ENCODE measurements around the gene FBXO17. TPM values are rescaled to one million over a fixed set of nuclear protein-coding genes. Genes with fewer than 3 reads are reported as not detected.
"Not testable (repeated sequence)": the region's sequence is repeated elsewhere in the genome, so short reads cannot be mapped to it uniquely, and the experiment has no call there.

FBXO17 gene
- total RNA-seq, 2 experiments from 2014 or later, result not detected

DNA sequence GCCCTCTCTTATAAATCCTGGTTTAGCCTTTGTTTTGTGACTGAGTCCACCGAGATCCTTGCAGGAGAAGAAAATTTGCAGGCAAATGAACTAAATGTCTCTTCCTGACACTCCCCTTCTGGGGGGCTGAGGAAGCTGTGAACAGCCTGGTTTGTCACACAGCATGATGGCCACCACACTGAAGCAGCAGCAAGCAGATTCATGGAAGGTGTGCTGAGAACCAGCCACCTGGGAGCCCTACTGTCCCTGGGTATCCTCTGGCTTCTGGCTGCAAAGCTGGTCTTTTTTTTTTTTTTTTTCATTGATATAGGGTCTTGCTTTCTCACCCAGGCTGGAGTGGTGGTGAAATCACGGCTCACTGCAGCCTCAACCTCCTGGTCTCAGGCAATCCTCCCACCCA is 33.6 kb downstream of the FBXO17 start:
- Histone ChIP-seq H3K27me3 (ENCODE audit: control insufficient read depth in 1 of 2, insufficient read depth in 2 of 2, low read length in 2 of 2) (no peaks in the 10 kb centered on the region), H3K4me3 (ENCODE audit: low read length) (no peak overlapping the region), H3K9me3 (ENCODE audit: control insufficient read depth in 1 of 2, insufficient read depth in 1 of 2, low read length in 2 of 2) (no peaks in the 10 kb centered on the region), H3K36me3 (ENCODE audit: insufficient read depth, low read length) (no peaks in the 10 kb centered on the region), H3K27ac (ENCODE audit: low read depth in 1 of 2, low read length in 2 of 2) (no peak overlapping the region), H3K4me1 (ENCODE audit: insufficient read depth, low read length) (peaks cover 10% of the 10 kb centered on the region)
- no peaks in the 10 kb centered on the region for H3K27me3 Mint-ChIP-seq
- ATAC-seq (ENCODE audit: poor library complexity) (no peak), DNase-seq (no peak)
- ChIA-PET CTCF (no interaction called here), POLR2A (no interaction called here)
- peak overlapping the region; percentile 15 for H3K4me3 Mint-ChIP-seq
- no peaks in the 10 kb centered on the region for H3K9me3 Mint-ChIP-seq
- intact Hi-C loops (cut with DNase I, micrococcal nuclease), result no loop called here
- peaks cover 27% of the 10 kb centered on the region for H3K4me1 Mint-ChIP-seq (ENCODE audit: low read depth)
- no peak overlapping the region for H3K27ac Mint-ChIP-seq
- H3K36me3 Mint-ChIP-seq (ENCODE audit: low read depth), result no peaks in the 10 kb centered on the region
- TF ChIP-seq CTCF (IDR thresholded peaks at IDR 0.05), result no peak

DNA sequence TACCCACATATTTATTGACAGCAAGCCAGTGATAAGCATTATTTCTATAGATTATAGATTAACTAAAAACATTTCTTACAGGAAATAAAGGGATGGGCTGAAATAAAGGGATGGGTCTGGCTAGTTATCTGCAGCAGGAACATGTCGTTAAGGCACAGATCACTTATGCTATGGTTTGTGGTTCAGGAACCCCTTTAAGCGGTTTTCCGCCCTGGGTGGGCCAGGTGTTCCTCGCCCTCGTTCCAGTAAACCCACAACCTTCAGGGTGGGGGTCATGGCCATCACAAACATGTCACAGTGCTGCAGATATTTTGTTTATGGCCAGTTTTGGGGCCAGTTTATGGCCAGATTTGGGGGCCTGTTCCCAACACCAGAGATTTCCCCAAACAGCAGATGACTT is 34.1 kb downstream of the FBXO17 start:
- intact Hi-C loops (cut with DNase I, micrococcal nuclease); H3K36me3 ChIP-seq (ENCODE audit: insufficient read depth, low read length); H3K27ac Mint-ChIP-seq; H3K27me3 ChIP-seq (ENCODE audit: control insufficient read depth in 1 of 2, insufficient read depth in 2 of 2, low read length in 2 of 2); ATAC-seq (ENCODE audit: poor library complexity); H3K27me3 Mint-ChIP-seq; H3K4me3 ChIP-seq (ENCODE audit: low read length); H3K27ac ChIP-seq (ENCODE audit: low read depth in 1 of 2, low read length in 2 of 2); H3K9me3 ChIP-seq (ENCODE audit: control insufficient read depth in 1 of 2, insufficient read depth in 1 of 2, low read length in 2 of 2); DNase-seq; H3K4me3 Mint-ChIP-seq; H3K36me3 Mint-ChIP-seq (ENCODE audit: low read depth); CTCF ChIA-PET; POLR2A ChIA-PET; H3K9me3 Mint-ChIP-seq: not testable (repeated sequence)
- H3K4me1 ChIP-seq (ENCODE audit: insufficient read depth, low read length), result peaks cover 10% of the 10 kb centered on the region
- peaks cover 27% of the 10 kb centered on the region for H3K4me1 Mint-ChIP-seq (ENCODE audit: low read depth)

DNA sequence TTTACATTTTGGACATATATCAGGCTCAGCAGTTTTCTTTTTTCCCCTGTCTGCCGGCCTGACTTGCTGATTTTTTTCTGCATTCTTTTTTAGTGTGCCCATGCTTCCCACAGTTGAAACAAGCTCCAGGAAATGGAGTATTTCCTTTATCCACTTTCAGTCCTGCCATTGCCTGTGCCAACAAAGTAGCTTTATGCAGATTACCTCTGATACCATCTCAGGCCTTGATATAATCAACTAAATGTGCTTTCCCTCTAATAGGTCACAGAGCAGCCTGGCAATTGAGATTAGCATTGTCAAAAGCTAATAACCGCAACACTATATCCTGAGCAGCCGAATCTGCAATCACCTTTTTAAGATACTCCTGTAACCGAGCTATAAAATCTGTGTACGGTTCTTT is 35.6 kb downstream of the FBXO17 start:
- no peak overlapping the region for H3K27ac Mint-ChIP-seq
- POLR2A ChIA-PET, result no interaction called here

More for the DNA sequence above, 35.6 kb downstream of the FBXO17 start:
- no peaks in the 10 kb centered on the region for H3K9me3 Mint-ChIP-seq
- H3K4me1 ChIP-seq (ENCODE audit: insufficient read depth, low read length), result peaks cover 10% of the 10 kb centered on the region
- no peaks in the 10 kb centered on the region for H3K27me3 ChIP-seq (ENCODE audit: control insufficient read depth in 1 of 2, insufficient read depth in 2 of 2, low read length in 2 of 2)
- H3K36me3 ChIP-seq (ENCODE audit: insufficient read depth, low read length), result no peaks in the 10 kb centered on the region
- peaks cover 2% of the 10 kb centered on the region for H3K36me3 Mint-ChIP-seq (ENCODE audit: low read depth)
- ATAC-seq (ENCODE audit: poor library complexity) (no peak), DNase-seq (no peak)
- intact Hi-C loops (cut with DNase I, micrococcal nuclease), result loop anchor here in 1 of 2 experiments (10.0 kb wide), 1 partner anchor 1035 kb away; the partner anchor contains the start of genes SIPA1L3 and WDR87
- H3K27ac ChIP-seq (ENCODE audit: low read depth in 1 of 2, low read length in 2 of 2), result no peak overlapping the region
- H3K4me1 Mint-ChIP-seq (ENCODE audit: low read depth), result peaks cover 27% of the 10 kb centered on the region
- peaks cover 2 to 5% of the 10 kb centered on the region in 2 experiments for H3K9me3 ChIP-seq (ENCODE audit: control insufficient read depth in 1 of 2, insufficient read depth in 1 of 2, low read length in 2 of 2)
- no peak overlapping the region for H3K4me3 Mint-ChIP-seq
- TF ChIP-seq CTCF (IDR thresholded peaks at IDR 0.05), result no peak
- no peak overlapping the region for H3K4me3 ChIP-seq (ENCODE audit: low read length)
- H3K27me3 Mint-ChIP-seq, result no peaks in the 10 kb centered on the region
- CTCF ChIA-PET, result interaction anchor here (1.6 kb wide), 1 partner anchor 10 kb away, joined by 6 read pairs; the partner anchor contains the start of genes MRPS12 and SARS2

Measured in CD4-positive, alpha-beta T cell (primary cell).